8988T (cell line): ENCODE results near the gene CPM.

Experiments
- DNase-seq: peaks from one replicate; pipeline ENCODE4 v3.0.0; 2011

CPM gene

GRCh38 chr12:68954811-68955210, 21.8 kb upstream of the CPM start:
- DNase-seq = no peak

DNA sequence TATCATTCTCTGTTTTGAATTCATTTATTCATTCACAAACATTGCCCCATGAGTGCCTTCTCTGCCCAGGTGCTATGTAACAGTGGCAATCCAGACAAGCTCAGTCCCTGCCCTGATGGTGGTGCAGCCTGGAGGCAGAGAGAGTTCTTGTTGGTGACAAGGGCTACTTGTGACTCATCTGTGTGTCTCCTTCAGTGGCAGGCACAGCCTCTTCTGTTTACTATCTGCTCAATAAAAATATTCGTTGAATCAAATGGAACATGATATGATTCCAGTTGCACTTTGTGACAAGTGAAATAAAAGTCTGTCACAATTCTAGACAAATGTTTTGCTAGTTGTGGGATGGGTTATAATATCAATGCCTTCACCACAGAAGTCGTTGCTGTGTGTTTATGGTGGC, 20.6 kb upstream of the CPM start:
- no peak for DNase-seq

GRCh38 chr12:68951652-68952051, 18.7 kb upstream of the CPM start:
- no peak for DNase-seq

GRCh38 chr12:68950511-68950910, 17.5 kb upstream of the CPM start:
- no peak for DNase-seq

GRCh38 chr12:68945255-68945654, 12.3 kb upstream of the CPM start:
- no peak for DNase-seq

GRCh38 chr12:68944296-68945076, 11.5 kb upstream of the CPM start:
- no peak for DNase-seq

DNA sequence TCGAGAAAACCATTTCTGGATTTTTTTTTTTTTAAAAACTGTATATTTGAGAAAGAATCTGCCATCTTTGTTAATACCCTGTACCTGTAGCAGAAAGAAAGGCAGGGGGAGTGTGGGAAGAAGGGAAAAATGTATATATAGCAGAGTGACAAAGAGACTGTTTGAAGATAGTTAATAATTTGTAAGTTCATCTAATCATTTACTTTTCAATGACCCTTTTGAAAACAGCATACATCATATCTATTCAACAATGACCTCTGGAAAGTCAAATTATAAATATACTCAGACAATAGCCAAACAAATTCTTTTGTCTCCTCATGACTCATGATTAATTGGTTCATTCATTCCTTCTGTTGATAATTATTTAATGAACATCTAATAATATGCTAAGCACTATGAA, 10.9 kb upstream of the CPM start:
- DNase-seq = no peak

DNA sequence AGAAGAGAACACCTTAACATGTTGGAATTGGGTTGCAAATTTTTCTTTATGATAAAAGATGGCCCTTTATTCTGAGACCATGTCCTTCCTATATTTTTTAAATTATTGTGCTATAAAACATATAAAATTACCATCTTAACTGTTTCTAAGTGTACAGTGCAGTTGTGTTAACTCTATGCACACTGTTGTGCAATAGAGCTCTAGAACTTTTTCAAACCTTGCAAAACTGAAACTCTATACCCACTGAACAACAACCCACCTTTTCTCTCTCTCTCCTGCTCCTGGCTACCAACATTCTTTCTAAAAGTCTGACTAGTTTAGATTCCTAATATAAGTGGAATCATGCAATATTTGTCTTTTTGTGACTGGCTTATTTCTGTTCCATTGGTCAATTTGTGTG, 7.8 kb upstream of the CPM start:
- DNase-seq = no peak

DNA sequence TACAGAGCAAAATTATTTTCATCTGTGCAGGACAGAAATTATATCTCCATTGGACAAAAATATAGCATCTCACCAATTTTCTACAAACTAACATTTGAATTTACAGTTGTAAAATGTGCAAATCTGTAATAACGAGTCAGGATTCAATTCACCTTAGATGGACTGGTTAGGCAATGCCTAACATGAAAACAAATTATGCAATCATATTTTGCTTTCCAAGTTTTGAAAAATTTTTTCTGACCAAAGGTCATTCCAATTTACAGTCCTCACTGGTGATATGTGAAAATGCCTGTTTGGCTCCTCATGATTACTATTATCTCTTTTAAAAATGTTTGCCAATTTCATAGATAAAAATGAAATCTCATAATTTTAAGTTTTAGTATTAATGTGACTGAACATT, 6.5 kb upstream of the CPM start:
- DNase-seq = no peak

DNA sequence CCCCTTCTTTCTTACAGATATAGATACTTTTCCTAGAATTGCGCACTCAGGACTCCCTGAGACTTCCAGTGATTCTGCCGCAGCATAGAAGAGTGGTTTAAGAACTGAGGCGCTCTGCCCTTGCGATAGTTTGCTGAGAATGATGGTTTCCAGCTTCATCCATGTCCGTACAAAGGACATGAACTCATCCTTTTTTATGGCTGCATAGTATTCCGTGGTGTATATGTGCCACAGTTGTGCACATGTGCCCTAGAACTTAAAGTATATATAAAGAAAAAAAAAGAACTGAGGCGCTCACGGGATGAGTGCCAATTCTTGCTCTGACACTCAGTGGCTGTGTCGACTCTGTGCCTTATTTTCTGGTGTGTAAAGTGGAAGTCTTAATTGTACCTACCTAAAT, 1.4 kb upstream of the CPM start:
- DNase-seq = no peak

- DNase-seq = peak; percentile 20
Measured at GRCh38 chr12:68932128-68932960, 627 bp downstream of the CPM start.

GRCh38 chr12:68930178-68930577, 2.8 kb downstream of the CPM start:
- DNase-seq = no peak

- no peak for DNase-seq
Measured at GRCh38 chr12:68924546-68924945, 8.4 kb downstream of the CPM start.

DNA sequence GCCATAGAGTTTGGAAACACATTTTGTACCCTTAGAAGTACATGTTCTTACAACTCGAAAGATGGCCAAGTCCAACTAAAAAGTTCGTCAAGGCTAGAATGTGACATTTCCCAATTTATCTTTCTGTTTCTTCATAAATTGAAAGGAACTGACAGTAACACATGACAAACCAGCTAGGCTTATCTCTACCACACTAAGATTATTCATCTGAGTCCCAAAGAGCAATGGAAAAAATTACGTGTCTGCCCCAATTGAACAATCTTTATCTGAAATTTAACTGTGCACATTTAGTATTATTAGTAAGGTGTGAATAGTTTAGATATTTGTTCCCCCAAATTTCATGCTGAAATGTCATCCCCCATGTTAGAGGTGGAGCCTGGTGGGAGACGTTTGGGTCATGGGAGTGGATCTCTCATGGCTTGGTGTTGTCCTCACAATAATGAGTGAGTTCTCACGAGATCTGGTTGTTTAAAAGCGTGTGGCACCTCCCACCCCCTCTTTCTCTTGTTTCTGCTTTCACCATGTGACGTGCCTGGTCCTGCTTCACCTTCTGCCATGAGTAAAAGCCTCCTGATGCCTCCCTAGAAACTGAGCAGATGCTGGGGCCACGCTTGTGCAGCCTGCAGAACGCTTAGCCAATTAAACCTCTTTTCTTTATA, 13.3 kb downstream of the CPM start:
- no peak for DNase-seq

- DNase-seq = no peak
Measured at GRCh38 chr12:68918960-68919359, 14.0 kb downstream of the CPM start.

DNA sequence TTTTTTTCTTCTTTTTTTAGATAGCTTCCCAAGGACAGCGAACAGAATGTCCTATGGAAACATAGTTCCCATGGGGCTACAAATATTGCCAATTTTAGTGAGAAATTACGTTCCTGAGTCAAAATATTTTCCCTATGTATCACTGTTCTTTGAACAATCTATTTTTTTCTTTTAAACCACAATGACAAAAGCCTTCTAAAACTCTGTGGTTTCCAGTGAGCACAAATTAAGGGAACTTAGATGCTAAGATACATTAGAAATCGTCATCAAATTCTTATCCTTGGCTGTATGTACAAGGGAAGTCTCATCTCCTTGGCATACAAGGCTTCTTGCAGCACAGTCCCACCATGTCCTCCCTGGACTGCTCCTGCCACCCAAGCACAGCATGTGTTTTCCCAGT, 17.9 kb downstream of the CPM start:
- DNase-seq = no peak

DNA sequence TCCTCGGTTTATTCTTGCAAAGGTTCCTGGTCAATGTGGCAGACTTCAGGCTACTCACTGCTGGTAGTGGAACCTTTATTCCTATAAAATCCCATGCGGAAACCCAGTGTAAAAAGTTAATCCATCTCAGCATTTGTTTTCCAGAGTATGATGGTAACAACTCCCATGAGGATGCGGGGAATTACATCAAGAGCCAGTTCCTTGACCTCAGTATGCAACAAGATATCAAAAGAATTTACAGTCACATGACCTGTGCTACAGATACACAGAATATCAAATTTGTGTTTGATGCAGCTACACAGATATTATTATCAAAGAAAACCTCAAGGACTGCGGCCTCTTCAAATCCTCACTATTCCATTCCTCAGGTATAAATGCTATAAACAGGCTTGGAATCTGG, 19.3 kb downstream of the CPM start:
- DNase-seq = no peak

GRCh38 chr12:68912916-68913315, 20.1 kb downstream of the CPM start:
- no peak for DNase-seq

DNA sequence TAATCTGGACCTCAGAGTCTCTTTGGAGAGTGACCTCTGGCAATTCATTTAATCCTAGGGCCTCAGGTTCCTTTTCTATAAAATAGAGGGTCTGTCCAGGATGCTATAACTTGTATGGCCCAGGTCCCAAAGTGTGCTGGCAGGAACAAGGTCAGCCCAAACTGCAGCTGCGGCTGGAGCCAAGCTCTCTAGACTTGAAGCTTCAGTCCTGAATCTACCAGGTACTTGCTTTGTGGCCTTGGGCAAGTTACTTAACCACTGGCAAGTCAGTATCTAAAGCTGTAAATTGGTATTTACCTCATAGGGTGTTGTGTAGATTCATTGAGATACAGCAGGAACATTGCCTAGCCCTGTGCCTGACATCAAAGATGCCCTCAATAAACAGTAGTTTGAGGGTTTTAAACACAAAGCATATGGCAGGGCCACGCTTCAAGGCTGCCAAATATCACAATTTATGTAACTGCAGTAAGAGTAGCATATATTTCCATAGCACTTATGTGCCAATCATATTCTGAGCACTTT, 21.7 kb downstream of the CPM start:
- DNase-seq = no peak

DNA sequence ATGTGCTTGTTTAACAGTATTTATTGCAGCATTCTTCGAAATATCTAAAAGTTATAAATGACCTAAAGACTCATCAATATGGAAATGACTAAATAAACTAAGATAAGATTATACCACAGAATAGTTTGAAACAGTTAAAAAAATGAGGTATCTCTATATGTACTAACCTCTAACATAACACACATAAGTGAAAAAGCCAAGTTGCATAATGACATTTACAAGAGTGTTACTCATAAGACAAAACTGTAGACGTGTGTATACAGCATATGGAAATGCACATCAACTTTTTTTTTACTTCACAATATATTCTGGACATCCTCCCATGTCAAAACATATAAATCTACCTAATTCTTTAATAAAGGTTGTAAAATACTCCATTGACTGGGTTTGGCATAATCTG, 22.8 kb downstream of the CPM start:
- no peak for DNase-seq

DNA sequence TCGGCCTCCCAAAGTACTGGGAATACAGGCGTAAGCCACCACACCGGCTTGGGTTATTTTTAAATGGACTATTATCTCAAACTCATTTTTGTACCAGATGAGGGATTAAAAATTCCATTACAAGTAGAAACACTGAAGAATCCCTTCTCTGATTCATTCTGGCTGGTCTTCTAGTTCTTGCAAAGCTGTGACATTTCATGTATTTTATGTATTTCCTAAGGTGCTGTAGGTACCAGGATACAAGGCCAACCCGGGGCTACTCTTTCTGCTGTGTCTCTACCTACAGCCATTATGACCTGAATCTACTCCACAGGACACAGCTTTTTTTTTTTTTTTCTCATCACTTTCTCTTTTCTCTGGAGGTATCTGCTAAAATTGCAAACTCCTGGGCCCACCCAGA, 24.9 kb downstream of the CPM start:
- no peak for DNase-seq

- no peak for DNase-seq
Measured at GRCh38 chr12:68905733-68906132, 27.2 kb downstream of the CPM start.

- no peak for DNase-seq
Measured at GRCh38 chr12:68904351-68904962, 28.5 kb downstream of the CPM start.
